ENCODE measurements around the gene C10orf88.

DNA sequence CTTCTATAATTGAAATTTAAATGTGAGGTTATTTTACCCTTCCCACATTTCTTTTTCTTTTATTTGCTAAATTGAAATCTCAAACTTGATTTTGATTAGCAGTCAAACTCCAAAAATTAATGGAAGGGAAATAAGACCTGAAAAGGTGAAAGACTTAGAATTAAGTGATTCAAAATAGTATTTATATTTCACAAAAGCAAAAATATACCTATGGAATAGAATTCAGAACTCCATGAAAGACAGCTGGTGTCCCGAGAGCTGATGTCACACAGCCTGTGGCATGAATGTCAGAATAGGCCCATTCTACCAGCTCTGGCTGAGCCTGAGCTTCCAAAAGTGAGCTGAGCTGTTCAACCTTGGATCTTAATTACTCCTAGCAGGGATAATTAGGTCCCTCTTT, 43.7 kb downstream of the C10orf88 start, which contains the start of gene FAM24A:
- no peak for TF ChIP-seq CTCF (IDR thresholded peaks at IDR 0.05)
- no peak for TF ChIP-seq POLR2AphosphoS5 (IDR thresholded peaks at IDR 0.05)
